Peyer's patch (tissue), 4 donors: ENCODE data around the gene MCTP1.

Source experiments
- POLR2A ChIP-seq, 2 donors: fragments of 450-650 bp; IDR thresholded peaks; one replicate each; pipeline ENCODE4 v1.5.1; 2017; ENCODE audit warnings: antibody characterized with exemption in 2 of 2, mild to moderate bottlenecking in 2 of 2, moderate library complexity in 2 of 2
- TF ChIP-seq, protein P1 (sequence below), 6 experiments: fragments of 450-650 bp in 4 of 6; fragments of 200-600 bp in 2 of 6; sonication (generic) in 1 of 6; IDR thresholded peaks; one replicate each; pipeline ENCODE4 v1.5.1; 2017 to 2019; ENCODE audit warnings: antibody characterized with exemption in 6 of 6, mild to moderate bottlenecking in 3 of 6, moderate library complexity in 1 of 6

DNA sequence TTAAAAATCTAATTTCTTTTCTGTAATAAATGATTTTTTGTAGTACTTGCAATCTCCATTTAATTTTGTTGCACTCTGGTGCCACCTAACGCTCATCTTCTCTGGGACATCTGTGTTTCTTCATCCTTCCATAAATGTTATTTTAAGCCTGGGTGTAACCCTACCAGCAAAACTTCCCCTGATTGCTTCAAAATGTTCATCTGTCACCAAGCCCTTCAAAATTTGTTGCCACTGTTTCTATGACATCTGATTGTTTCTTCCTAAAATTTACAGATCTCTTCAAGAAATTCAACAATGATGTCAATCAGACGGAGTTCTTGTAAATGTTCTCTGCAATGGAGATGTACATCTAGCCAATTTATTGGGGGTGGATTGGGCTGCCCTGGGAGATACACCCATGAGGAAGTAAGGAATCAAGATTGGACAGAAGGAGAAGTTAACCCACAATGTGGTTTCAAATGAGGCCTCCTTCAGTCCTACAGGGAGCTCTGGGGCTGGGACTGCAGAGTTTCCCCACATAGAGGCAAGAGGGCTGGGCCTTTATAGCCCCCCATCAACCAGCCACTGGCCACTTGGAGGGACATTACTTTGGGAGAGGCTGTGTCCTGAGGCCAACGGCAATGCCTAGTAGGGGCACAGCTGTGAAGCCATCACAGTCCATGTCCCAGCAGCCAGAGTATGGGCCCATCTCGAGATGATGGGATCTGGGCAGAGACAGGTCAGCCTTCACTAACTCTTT lies 23.3 kb downstream of the MCTP1 start:
- TF ChIP-seq, protein P1, sequence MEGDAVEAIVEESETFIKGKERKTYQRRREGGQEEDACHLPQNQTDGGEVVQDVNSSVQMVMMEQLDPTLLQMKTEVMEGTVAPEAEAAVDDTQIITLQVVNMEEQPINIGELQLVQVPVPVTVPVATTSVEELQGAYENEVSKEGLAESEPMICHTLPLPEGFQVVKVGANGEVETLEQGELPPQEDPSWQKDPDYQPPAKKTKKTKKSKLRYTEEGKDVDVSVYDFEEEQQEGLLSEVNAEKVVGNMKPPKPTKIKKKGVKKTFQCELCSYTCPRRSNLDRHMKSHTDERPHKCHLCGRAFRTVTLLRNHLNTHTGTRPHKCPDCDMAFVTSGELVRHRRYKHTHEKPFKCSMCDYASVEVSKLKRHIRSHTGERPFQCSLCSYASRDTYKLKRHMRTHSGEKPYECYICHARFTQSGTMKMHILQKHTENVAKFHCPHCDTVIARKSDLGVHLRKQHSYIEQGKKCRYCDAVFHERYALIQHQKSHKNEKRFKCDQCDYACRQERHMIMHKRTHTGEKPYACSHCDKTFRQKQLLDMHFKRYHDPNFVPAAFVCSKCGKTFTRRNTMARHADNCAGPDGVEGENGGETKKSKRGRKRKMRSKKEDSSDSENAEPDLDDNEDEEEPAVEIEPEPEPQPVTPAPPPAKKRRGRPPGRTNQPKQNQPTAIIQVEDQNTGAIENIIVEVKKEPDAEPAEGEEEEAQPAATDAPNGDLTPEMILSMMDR (IDR thresholded peaks at IDR 0.05) = peak in 2 of 6 experiments; percentile 25 to 35
- no peak for TF ChIP-seq POLR2A (IDR thresholded peaks at IDR 0.05)
